Measurements from ENCODE around the gene SKI.

SKI gene

DNA sequence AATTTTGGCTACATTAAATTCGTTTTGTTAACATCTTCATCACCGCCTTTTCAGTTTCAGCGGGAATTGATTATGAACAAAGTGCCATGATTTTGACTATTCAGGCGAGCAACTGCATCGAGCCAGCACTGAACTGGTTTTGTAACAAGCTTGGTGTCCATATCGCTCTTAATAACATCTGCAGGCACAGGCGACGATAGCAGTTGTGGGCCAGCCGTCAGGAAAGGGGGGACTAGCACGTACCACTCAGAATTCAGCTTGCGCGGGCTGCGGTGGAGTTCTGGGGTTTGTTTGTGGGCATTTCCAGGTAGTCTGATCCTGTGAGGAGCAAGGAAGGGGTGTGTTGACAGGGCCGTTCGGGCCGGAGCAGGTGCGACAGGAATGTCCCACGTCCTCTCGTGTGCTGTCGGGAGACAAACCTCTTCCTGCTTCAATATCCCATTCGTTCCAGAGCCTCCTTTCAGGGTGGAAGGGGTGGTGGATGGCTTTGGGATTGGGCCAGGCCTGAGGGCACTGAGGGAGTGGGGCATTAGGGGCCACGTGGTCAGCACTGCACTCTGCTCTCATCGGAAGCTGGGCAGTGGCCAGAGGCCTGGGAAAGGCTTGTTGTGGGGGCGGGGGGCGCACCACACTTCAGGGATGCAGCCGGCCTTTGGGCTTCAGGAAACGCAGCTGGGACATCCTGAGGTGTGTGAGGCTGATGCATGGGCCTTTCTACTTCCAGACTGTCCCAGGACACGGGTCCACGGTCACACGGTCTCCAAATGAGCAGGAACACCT, 39.1 kb downstream of the SKI start:
- DNase-seq: no peak

DNA sequence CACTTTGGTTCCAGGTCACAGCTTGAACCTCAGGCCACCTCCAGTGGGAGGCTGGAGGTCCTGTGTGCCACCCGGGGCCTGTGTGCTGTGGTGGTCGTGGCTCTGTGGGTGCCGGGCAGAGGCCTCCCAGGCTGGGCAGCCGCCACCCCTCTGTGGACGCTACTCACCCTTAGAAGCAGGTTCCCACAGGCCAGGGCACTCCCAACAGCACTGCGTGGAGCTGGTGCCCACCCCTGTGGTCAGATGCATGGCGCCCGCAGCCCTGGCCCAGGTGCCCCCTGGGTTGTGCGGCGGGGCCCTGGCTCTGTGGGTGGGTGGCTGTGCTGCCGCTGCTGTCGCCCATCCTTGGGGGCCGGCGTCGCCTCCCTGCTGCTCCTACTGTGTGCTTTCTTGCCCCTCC, 39.7 kb downstream of the SKI start:
- no peak for DNase-seq

DNA sequence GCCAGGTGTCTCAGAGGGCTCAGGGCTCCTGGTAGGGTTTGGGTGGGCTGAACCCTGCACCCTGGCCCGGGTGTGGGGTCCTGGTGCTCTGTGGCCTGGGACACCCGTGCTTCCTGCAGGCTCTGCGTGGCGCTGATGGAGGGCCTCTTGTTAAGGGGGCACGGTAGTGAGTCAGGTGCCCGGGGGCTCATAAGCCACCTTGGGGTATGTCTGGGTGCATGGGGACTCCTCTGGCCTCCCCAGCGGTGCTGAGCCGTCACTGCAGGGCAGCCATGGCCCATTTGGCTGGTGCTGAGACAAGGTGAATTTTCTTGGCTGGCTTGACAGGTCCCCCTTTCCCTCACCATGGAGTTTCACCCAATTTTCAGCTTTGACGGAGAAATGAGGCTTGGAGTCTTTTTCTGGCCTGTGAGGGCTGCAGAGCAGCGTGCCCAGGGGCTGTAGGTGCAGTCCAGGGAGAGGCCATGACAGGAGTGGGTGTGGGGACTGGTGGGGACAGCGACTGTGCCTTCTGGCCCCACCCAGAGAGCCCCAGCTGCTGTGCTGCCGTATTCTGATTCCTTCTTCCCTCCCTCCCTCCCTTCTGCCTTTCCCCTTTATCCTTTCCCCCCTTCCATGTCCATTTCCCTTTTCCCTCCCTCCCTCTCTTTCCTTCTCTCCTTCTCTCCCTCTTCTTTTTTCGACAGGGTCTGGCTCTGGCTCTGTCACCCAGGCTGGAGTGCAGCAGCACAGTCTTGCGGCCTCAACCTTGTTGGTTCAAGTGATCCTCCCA, 40.4 kb downstream of the SKI start:
- DNase-seq: no peak

DNA sequence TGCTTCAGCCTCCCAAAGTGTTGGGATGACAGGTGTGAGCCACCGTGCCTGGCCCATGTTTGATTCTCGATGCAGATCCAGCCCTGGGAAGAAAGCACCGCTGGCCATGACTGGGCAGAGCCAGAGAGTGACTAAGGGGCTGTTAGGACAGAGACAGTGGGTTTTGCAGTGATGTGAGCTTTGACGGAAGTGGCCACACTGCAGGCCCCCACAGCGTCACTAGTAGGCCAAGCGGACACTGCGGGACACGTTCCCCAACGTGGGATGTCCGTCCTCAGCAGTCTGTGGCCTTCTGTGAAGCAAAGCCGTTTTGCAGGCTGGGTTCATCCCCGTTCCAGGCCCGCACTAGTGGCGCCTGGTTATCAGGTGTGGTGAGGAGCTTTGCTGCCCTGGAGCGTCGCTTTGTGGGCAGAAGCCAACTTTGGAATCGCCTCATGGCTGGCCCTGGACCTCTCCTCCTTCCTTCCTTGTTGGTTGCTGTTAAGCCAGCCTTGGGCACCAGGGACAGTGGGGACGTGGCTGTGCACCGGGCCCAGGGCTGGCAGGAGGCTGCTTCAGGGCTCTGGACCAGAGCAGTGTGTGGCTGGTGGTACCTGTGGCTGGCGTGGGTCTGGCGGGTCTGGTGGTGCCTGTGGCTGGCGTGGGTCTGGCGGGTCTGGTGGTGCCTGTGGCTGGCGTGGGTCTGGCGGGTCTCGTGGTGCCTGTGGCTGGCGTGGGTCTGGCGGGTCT, 41.2 kb downstream of the SKI start:
- no peak for DNase-seq

DNA sequence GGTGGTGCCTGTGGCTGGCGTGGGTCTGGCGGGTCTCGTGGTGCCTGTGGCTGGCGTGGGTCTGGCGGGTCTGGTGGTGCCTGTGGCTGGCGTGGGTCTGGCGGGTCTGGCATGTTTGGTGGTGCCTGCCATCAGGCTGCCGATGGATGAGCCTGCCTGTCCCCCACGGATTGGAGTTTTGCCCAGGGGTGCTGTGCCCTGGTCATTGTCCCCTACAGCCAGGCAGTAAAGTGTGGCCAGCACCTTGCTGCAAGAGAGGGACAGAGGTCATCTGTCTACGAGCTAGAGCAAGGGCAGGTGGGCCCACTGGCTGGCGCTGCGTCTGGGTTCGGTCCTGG, 41.8 kb downstream of the SKI start:
- DNase-seq: no peak

DNA sequence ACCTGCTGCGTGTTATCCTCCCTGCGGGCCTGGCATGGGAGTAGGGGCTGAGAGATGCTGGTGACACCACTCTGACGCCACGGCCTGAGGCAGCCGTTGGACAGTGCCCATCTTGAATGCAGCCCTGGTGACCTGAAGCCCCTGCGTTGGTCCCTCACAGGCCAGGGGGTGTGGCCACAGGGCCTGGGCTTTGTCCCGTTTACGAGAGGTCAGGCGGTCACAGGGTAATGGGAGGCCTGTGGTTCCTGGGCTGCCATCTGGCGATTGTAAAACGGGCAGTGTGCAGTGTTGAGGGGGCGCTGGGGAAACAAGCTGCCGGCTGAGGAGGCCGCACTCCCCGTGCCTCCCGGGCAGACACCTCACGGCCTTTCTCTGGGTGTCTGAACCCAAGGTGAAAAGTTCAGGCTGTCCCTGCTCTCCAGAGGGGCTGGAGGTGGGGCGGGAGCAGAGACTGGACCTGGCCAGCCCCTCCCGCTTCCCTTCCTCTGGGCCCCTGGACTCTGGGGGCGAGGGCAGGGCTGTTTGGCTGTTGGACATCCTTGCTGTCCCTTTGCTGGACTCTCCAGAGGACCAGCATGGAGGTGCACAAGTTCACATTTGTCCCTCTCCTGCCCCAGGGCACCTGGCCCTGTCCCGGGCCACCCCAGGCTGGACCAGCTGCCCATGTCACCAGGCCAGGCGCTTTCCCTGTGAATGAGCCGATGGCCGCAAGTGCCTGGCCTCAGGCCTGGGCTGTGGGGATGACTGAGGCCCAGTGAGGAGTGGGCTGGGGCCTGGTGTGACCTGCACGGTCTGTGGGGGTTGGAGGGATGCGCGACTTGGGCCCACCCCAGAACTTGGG, 42.4 kb downstream of the SKI start:
- DNase-seq: no peak

DNA sequence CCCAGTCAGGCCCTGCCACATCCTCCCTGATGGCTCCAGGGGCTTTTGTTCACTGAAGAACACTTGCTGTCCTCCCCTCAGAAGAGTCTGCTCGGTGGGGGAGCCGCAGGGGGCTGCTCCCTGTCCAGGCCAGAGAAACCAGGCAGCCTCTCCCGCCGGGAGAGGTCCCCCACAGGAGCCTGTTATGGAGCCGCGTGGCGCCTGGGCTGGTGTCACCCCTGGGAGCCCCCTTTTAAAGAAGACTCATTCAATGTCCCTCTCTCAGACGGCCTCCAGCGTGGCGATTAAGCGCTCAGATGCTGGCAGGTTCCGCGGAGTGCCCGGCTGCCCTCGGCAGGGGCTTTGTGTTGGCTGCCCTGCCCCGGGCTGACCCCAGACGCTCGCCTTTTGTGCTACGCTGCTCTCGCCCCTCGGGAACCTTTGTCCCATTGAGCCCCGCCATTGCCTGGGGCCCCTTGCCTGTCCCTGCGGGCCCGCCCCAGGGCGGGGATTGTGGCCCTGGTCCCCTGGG, 43.1 kb downstream of the SKI start:
- DNase-seq: no peak

DNA sequence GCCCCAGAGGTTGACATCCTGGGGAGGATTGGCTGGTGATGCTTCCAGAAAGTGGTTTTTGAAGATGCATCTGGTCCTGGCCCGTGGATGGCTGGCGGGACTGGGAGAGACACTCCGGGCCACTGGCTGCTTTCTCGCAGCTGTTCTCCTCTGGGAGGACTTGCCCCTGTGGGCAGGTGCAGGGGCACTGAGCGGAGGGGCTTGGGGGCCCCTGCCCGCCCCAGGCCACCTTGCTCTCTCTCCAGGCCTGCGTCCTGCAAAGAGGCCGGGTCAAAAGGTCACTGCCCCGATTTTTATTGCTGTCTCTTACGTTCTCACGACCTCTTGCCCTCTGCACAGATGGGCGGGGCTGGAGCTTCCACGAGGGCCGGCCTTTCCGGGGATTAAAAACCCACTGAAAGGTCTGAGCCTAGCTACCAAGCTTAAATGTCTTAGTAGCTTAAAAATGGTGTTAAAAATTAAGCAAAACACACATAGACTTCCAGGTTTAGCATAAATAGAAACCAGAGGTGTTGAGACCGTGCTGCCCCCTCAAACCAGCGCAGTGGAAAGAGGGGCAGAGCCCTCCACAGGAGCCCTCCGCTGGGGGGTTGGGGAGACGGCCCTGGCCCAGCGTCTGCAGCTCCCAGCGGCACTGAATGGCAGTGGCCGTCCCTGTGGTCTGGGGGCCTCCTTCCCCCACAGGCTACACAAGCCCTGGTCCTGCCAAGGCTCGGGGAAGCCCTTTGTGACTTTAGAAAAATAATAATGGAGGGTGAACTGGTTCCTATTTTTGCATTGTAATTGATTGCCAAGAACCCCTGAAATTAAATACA, 43.9 kb downstream of the SKI start:
- DNase-seq: no peak

DNA sequence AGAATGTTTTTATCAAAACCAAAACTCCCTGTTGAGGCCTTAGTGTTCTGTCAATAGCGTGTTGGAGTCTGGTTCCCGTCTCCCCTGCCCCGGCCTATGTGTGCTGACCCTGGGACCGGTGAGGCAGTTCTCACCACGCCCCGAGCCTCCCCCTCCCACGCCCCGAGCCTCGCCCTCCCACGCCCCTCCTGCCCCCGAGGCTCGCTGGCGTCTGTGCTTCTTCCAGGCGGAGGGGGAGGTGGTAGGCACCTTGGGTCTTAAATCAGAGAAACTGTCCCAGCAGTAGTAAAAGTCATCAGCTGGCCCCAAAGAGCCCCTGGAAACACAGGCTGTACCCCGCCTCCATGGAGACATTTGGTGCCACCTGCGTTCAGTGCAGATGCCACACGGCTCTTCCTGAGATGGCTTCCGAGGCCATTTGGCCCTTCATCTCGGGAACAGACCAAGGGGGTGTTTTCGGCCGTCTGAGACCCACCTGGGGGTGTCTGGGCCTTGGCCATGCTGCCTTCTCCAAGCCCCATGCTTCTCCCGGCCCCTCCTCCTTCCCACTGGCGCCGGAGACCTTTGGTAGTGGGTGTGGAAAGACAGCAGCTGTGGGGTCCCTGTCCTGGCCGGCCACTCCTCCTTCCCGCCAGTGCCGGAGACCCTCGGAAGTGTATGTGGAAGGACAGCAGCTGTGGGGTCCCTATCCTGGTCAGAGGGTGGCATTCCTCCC, 44.7 kb downstream of the SKI start:
- no peak for DNase-seq

DNA sequence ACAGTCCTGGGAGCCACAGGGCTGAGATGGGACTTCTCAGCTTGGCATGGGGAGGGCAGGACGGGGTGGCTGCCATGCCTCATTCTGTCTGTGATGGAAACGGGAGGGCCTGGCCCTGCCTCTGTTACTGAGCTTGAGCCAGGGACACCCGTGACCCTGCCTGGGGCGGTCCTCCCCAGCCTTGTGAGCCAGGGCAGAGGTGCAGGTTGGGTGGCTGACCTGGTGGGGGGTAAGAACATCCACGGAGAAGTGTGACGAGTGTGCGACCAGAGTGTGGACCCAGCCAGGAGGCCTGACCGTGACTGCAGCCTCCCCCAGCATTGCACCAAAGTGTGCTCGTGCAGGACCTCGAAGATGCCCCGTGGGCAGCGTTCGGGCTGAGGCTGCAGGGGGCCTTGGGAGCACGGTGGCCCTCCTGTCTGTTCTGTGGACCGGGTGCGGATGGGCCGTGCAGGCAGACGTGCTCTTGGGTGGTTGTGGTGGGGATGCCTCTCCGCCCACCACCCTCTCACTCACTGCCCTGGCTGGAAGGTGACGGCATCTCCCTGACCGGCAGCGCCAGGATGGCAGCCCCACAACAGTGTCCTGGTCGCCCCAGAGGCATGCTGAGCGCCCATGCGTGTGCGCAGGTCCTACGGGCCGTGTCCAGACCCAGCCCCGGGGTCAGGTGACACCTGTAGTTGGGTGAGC, 45.4 kb downstream of the SKI start:
- DNase-seq: no peak

DNA sequence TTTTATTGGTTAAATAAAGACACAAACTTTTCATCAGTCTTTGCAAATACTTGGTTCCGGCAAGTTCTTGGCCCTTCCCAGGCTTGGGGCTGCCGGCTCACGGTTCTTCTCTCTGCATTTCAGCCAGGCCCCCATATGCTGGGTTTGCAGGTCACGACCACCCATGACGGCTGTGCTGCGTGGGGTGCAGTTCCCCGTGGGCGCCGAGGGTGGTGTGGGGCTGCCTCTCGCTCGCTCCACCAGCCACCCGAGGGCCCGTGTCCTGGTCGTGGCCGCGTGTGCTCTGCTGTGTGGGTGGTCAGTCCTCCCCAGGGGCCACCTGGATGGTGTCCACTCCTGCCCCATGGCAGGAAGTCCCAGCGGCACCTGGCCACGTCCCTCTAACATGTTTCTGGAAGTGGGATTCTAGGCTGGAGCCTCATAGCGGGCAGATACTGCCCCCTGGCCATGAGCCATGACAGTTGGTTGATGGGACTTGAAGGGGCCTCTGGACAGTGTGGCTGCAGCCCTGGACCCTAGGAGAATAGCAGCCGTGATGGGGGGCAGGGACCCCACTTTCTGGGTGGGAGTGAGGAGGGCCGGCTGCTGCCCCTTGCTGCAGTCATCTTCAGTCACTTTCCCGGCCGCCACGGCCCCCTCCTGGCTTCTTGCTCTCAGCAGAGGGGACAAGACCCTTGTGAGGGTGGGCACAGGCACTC, 46.3 kb downstream of the SKI start:
- no peak for DNase-seq

DNA sequence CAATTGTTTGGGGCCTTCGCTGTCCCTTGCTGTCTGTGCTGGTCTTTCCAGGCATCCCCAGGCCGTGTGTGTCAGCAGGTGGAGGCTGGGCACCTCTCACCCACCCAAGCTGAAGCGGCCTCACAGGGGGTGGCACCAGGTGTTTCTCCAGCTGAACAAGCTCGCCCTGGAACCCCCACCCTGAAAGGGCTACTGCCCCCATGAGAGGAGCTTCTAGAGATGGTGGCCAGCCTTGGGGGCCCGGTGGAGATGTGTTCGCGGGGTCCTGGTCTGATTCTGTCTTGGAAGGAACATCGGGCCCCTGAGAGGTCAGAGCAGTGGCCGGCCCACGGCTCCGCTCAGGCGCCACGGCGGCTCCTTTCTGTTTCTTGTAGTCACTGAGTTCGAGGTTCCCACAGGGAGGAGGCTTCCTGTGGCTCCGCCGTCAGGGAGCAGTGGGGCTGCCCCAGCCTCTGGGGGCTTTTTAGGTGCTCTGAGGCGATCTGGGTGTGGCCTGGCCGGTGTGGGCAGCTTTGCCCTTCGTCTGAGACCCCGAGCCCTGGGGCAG, 46.9 kb downstream of the SKI start:
- DNase-seq: no peak

DNA sequence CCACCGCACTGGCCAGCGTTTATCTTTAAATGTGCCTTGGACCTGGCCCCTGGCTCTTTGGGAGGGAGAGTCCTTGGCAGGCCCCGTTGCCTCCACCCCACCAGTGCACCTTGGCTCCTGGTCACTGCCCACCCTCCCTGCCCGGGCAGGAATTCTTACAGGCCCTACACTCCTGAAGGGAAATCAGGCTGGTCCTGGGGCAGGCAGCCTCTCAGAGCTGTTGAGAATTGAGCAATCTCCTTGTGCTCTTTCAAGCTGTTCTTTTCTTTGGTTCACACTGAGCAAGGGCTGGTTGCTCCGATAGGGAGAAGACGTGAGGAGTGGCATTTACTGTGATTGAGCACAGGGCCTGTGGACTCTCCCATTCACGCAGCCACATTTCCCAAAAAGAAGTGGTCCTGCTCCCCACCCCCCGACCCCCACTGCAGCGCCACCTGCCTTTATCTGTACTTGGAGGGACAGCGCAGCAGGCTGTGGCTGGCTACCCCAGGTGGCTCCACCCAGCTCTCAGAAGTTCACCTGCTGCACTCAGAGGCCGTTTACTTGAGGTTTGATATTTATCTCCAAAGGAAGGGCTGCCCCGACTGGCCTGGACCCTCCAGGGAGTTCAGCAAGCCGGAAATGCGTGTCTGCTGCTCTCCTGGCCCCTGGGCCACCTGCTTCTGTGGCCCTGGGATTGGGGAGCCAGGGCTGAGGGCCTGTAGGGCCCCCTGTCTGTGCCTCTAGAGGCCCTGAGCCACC, 47.8 kb downstream of the SKI start:
- no peak for DNase-seq

DNA sequence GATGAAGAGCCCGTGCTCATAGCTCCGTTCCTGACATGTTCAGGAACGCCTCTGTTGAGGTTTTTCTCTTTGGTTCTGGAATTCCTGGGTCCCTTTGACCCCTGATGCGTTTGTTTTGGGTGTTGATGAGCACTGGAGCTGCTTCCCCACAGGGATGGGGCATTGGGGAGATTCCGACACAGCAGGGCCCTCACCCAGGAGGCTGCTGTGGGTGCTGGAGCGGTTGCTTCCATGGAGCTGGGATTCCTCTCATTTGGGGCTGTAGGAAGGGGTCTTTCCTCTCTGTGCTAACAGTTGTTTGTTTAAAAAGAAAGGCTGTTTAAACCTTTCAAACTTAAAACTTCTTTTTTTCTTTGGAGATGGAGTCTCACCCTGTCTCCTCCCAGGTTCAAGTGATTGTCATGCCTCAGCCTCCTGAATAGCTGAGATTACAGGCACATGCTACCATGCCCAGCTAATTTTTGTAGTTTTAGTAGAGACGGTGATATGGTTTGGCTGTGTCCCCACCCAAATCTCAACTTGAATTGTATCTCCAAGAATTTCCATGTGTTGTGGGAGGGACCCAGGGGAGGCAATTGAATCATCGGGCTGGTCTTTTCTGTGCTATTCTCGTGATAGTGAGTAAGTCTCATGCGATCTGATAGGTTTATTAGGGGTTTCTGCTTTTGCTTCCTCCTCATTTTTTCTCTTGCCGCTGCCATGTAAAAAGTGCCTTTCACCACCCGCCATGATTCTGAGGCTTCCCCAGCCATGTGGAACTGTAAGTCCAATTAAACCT, 48.9 kb downstream of the SKI start:
- DNase-seq: no peak

DNA sequence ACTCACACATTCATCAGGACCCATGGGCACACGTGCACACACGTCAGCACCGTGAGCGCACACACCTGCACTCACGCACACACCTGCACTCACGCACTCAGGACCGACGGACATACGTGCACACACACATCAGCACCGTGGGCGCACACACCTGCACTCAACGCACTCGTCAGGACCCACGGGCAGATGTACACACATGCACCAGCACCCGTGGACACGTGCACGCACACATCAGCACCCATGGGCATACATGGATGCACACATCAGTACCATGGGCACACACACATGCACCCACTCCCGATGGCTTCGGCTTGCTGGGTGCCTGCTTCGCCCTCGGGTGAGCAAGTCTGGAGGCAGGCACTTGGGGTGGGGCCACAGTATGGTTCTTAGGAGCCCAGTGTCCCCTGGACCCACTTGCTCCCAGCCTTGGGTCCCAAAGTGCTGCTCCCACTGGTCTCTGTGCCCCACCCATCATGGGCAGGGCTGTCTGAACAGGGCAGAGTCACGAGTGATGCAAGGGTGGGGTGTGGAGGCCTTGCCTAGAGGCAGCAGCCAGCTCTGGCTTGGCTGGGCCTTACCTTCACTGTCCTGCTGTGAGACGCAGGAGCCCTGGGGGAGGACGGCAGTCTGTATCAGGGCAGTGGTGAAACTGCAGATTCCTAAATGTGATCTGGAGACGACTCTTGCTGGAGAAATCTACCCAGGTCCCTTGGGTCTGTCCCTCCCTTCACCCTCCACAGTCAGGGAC, 49.8 kb downstream of the SKI start:
- no peak for DNase-seq

DNA sequence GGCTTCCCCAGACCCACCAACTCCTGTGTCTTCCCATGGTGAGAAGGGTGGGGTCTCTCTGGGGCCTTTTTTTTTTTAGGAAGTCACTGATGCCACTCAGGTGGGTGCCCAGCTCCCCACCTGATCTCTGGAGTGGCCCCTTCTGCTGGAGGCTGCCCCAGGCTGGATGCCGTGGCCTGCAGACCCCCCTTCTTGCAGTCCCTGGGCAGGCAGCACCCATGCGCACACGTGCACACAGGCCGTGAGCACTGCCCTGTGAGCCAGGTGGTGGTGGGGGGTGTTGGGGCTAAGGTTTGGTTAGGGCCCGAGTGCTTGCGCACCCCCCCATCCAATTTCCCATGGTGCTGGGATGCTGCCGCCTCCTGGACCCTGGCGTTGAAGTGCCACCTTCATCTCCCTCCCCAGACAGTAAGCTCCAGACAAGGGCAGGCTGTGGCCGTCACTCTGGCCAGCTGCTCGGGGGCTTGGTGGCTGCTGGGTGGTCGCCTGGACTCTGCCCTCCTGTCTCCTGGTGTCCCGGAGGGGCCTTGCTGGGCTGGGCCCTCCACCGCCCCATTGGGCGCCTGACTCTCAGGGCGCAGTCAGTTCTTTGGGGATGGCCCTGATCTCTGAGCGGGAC, 50.6 kb downstream of the SKI start:
- DNase-seq: no peak

DNA sequence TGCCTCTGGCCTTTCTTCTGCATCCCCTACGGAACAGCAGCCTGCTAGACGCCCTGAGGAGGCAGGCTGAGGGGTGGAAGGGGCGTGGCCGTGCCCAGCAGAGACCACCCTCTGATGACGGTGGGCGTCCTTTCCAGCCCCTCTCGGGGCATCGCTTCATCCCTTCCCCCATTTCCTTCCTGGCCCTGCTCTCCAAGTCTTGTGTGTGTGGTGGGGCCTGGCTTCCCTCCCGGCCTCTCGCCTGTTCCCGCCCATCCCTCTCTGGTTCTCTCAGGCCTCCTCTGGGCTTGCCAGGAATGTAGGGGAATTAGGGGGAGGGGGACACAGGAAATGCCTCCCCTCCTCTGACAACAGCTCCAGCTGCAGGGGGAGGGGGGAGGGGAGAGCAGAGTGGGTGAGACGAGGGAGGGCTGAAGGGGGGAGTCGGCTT, 51.1 kb downstream of the SKI start:
- DNase-seq: no peak
